ENCODE results near the gene ISOC2.

The ISOC2 gene

DNA sequence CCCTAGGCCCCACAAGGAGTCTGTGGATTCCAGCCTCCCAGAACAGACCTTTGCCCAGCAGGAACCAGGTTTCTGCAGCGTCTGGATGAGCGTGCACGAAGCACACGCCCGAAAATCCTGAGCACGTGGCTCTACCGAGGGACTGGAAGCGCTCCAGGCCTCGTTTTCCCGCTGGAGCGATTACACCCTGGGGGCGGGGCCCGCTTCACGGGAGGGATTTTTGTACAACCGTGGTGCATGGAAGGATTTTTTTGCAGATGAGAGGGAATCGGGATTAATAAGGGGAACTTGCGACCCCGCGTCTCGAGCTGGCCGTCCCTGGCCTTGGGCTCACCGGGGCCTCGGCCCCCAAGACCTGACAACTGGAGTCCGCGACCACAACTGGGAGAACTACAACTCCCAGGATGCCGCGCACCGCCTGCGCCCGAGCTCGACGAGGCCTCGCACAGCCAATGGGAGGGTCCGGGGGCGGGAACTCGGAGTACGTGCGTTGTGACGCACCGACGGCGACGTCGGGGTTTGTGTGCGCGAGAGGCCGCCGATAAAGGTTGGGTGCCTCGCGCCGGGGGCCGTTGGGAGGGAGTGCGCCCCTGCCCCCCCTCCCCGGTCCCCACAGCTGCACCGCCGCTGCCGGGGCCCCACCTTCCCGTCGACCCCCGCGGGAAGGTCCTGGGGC, 14.8 kb upstream of the ISOC2 start, which contains the start of gene ZNF628:
Gene ZNF628, plus strand, starts transcription at position 518 of the 676 bp plus-strand sequence. CDS start 3,294 bp downstream, outside the sequence.
- H3K4me3 Mint-ChIP-seq = peak within 1 kb of the TSS; percentile 89
- H3K27ac Mint-ChIP-seq = peak within 1 kb of the TSS; percentile 92
- H3K4me1 Mint-ChIP-seq = peaks cover 21% of the 10 kb centered on the region
- H3K36me3 Mint-ChIP-seq = peaks cover 12% of the 10 kb centered on the region
- no peaks in the 10 kb centered on the region for H3K27me3 Mint-ChIP-seq
- ATAC-seq (ENCODE audit: low read depth) (peak; percentile 91), DNase-seq (ENCODE audit: low spot score in 2 of 2) (peak; percentile 93 to 96)
- no peaks in the 10 kb centered on the region for H3K9me3 Mint-ChIP-seq

- Mint-ChIP-seq H3K27me3 (no peaks in the 10 kb centered on the region), H3K9me3 (no peaks in the 10 kb centered on the region), H3K36me3 (peaks cover 8% of the 10 kb centered on the region), H3K27ac (no peak overlapping the region), H3K4me3 (peak overlapping the region; percentile 43), H3K4me1 (peaks cover 17% of the 10 kb centered on the region)
- ATAC-seq (ENCODE audit: low read depth) (no peak), DNase-seq (ENCODE audit: low spot score in 2 of 2) (no peak)
Observed at GRCh38 chr19:55474269-55475265, 13.1 kb upstream of the ISOC2 start.

DNA sequence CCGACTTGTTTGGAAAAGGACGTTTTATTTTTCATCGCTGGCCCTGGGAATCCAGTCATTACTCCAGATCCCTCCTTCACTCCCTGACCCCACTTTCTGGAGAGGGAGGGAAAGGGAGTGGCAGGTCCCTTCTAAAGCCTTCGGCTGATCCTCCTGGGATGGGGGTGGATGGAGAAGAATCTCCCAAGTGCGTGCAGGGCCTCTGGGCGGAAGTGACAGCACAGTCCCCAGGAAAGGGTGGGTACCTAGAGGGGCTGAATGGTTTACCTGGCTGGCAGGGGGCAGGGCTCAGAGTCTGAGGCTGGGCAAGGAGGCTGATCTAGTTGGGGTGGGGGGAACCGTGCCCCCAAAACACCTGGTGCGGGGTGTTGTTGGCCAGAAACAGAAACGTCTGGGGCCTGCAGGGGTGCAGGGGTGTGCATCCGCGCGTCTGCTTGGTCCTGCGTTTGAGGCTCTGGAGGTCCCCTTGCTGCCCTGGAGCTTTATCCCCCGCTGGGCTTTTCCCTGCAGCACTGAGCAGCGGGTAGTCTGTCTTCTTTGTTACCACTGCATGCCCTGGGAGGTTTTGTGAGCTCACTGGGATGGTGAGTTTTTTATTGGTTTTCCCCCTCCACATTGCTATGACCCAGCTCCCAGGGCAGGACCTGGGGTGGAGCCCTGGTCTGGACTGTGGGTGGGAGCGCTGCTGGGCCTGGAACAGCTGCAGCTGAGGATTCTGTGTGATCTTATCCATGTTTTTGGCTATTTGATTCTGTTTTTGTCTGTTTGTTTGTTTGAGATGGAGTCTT, 12.0 kb upstream of the ISOC2 start:
- H3K36me3 Mint-ChIP-seq = no peaks in the 10 kb centered on the region
- ATAC-seq (ENCODE audit: low read depth) = no peak
- peaks cover 8% of the 10 kb centered on the region for H3K4me1 Mint-ChIP-seq
- H3K27ac Mint-ChIP-seq = no peak overlapping the region
- H3K27me3 Mint-ChIP-seq = no peaks in the 10 kb centered on the region
- no peak overlapping the region for H3K4me3 Mint-ChIP-seq
- H3K9me3 Mint-ChIP-seq = no peaks in the 10 kb centered on the region
- no peak for DNase-seq (ENCODE audit: low spot score in 2 of 2)

GRCh38 chr19:55472463-55472862, 11.0 kb upstream of the ISOC2 start:
- no peak for DNase-seq (ENCODE audit: low spot score in 2 of 2)
- Mint-ChIP-seq H3K4me3 (no peak overlapping the region), H3K27ac (no peak overlapping the region), H3K36me3 (no peaks in the 10 kb centered on the region), H3K9me3 (no peaks in the 10 kb centered on the region), H3K4me1 (peaks cover 3% of the 10 kb centered on the region), H3K27me3 (no peaks in the 10 kb centered on the region)
- no peak for ATAC-seq (ENCODE audit: low read depth)

GRCh38 chr19:55471266-55471665, 9.8 kb upstream of the ISOC2 start:
- Mint-ChIP-seq H3K4me3 (no peak overlapping the region), H3K9me3 (no peaks in the 10 kb centered on the region), H3K27me3 (no peaks in the 10 kb centered on the region)

GRCh38 chr19:55468054-55468393, 6.6 kb upstream of the ISOC2 start:
- peaks cover 4% of the 10 kb centered on the region for H3K4me1 Mint-ChIP-seq
- no peaks in the 10 kb centered on the region for H3K9me3 Mint-ChIP-seq
- peaks cover under 1% of the 10 kb centered on the region for H3K27me3 Mint-ChIP-seq
- DNase-seq (ENCODE audit: low spot score in 2 of 2) (no peak), ATAC-seq (ENCODE audit: low read depth) (no peak)
- no peak overlapping the region for H3K4me3 Mint-ChIP-seq
- H3K36me3 Mint-ChIP-seq = no peaks in the 10 kb centered on the region
- no peak overlapping the region for H3K27ac Mint-ChIP-seq

More at GRCh38 chr19:55471266-55471665, 9.8 kb upstream of the ISOC2 start:
- Mint-ChIP-seq H3K27ac (no peak overlapping the region), H3K4me1 (peaks cover 3% of the 10 kb centered on the region), H3K36me3 (no peaks in the 10 kb centered on the region)
- ATAC-seq (ENCODE audit: low read depth) = no peak
- DNase-seq (ENCODE audit: low spot score in 2 of 2) = no peak

DNA sequence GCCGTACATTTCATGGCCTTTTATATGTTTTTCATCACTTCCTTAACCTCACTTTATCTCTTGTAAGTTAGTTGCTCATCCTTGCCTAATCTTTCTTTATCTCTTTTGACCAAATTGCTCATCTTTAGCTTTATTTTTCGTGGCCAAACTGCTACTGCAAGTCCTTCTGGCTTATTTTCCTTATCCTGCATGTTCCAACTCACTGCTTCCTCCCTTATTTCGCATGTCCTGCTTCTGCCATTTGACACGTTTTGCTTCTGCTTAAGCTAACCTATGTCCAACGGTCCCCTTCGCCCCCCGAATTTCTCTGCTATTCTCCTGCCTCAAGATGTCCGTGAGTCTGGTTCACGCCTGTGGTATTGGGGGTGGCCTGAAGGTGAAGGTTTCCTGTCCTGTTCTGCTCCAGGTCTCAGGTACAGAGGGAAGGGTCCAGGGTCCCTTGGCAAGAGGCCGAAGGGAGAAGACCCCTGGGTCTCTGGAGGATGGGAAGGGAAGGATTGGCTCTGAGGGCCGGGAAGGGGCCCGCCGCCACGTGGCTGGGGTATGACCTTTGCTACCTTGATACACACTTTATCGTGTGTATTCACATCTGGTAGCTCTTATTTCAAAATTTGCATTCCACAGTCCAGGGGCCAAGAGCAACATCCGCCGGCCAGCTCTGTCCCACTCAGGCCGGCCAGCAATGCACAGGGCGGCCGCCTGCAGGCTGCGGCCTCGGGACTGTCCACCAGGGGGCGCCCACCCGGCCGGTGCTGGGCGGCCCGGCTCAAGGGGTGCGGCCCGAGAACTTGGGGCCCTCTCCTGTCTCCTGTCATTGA, 6.0 kb upstream of the ISOC2 start:
- peak; percentile 71 to 82 for DNase-seq (ENCODE audit: low spot score in 2 of 2)
- H3K27ac Mint-ChIP-seq = no peak overlapping the region
- H3K36me3 Mint-ChIP-seq = no peaks in the 10 kb centered on the region
- no peak overlapping the region for H3K4me3 Mint-ChIP-seq
- ATAC-seq (ENCODE audit: low read depth) = peak; percentile 97
- H3K27me3 Mint-ChIP-seq = peaks cover 2% of the 10 kb centered on the region
- no peaks in the 10 kb centered on the region for H3K9me3 Mint-ChIP-seq
- H3K4me1 Mint-ChIP-seq = peaks cover 6% of the 10 kb centered on the region

DNA sequence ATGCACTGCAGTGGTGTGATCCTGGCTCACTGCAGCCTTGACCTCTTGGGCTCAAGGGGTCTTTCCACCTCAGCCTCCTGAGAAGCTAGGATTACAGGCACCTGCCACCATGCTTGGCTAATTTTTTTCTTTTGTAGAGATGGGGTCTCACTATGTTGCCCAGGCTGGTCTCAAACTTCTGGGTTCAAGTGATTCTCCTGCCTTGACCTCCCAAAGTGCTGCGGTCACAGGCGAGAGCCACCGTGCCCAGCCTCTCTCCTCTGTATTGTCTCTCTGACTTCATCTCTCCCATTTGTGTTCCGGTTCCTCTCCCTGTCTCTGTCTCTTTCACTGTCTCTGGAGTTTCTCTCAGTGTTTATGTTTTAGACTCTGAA, 4.8 kb upstream of the ISOC2 start:
- Mint-ChIP-seq H3K27me3 (peaks cover 2% of the 10 kb centered on the region), H3K4me3 (no peak overlapping the region), H3K4me1 (peaks cover 12% of the 10 kb centered on the region), H3K9me3 (no peaks in the 10 kb centered on the region), H3K36me3 (no peaks in the 10 kb centered on the region), H3K27ac (peak overlapping the region; percentile 10)
- DNase-seq (ENCODE audit: low spot score in 2 of 2) (no peak), ATAC-seq (ENCODE audit: low read depth) (no peak)

GRCh38 chr19:55465460-55466240, 4.2 kb upstream of the ISOC2 start:
- H3K9me3 Mint-ChIP-seq = no peaks in the 10 kb centered on the region
- no peak overlapping the region for H3K27ac Mint-ChIP-seq
- DNase-seq (ENCODE audit: low spot score in 2 of 2) (no peak), ATAC-seq (ENCODE audit: low read depth) (no peak)
- H3K27me3 Mint-ChIP-seq = peaks cover 2% of the 10 kb centered on the region
- H3K4me1 Mint-ChIP-seq = peaks cover 16% of the 10 kb centered on the region
- no peaks in the 10 kb centered on the region for H3K36me3 Mint-ChIP-seq
- H3K4me3 Mint-ChIP-seq = no peak overlapping the region

DNA sequence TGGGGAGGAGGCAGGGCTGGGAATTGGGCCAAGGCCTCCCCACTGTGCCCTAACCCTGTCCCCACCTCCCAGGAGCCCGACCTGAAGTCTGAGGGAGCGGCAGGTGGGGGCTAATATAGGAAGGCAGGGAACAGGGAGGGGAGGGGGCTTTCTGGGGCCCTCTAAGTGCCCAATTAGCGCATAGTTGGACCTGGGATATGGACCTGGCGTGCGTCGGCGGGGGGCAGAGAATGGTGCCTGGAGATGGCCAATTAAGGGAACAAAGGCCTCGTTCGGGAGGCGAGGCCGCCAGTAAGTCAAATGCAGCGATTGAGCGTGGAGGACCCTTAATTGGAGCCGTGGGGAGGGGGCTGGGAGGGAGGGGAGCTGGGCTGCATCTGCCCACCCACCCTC, 3.2 kb upstream of the ISOC2 start, which contains the start of gene C19orf85:
Gene C19orf85, minus strand, starts transcription at position 90 of the 393 bp plus-strand sequence. CDS start 197 bp downstream, outside the sequence.
- peaks cover 21% of the 10 kb centered on the region for H3K4me1 Mint-ChIP-seq
- no peak for DNase-seq (ENCODE audit: low spot score in 2 of 2)
- H3K36me3 Mint-ChIP-seq = no peaks in the 10 kb centered on the region
- H3K27me3 Mint-ChIP-seq = peaks cover 2% of the 10 kb centered on the region
- no peaks in the 10 kb centered on the region for H3K9me3 Mint-ChIP-seq
- H3K4me3 Mint-ChIP-seq = no peak within 1 kb of the TSS
- ATAC-seq (ENCODE audit: low read depth) = no peak
- no peak within 1 kb of the TSS for H3K27ac Mint-ChIP-seq

DNA sequence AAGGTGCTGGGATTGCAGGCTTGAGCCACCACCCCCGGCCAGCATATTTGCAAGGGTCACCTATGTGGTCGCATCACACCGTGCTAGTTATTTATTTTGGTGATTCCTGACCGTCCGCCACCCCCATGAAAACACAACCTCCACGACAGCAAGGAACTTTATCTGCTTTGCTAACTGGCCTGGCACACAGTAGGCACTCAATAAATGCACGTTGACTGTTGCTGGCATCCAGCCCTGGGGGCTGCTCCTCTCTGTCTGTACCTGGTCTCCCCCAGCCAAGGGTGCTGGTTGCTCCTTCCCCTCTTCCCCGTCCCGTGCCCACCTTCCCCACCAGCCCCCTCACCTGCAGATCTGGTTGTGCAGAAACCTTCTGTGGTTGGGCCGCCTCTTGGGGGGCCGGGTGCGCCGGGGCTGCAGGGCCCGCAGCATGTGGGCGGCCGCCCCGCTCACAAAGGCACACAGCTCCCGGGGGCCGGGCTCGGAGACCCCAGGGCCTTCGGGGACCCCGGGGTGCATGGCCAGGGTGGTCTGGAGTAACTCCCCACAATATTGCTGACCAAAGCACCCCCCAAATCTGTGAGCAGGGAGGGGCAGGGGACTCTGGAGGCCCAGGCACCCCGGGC, 2.7 kb upstream of the ISOC2 start:
- Mint-ChIP-seq H3K27ac (no peak overlapping the region), H3K9me3 (no peaks in the 10 kb centered on the region), H3K4me1 (peaks cover 21% of the 10 kb centered on the region), H3K27me3 (peaks cover 2% of the 10 kb centered on the region), H3K36me3 (no peaks in the 10 kb centered on the region), H3K4me3 (no peak overlapping the region)
- no peak for ATAC-seq (ENCODE audit: low read depth)
- DNase-seq (ENCODE audit: low spot score in 2 of 2) = no peak

DNA sequence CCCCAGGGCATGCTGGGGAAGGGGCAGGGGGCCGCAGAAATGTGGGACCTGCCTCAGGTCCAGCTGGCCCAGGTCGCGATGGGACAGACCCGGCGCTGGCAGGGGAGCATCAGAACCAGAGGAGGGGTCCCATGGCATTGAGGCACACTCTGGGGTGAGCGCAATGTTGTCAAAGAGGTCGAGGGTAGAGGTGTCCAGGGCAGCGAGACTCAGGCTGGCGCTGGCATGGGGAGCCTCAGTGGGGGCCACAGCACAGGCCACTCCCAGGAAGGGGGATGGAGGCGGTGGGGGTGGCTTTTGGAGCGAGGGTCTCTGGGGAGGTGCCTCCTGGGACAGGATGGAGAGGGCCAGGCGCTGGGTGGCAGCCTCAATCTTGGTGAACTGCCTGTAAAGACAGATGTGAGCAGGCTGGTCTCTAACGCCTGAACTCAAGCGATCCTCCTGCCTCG, 2.2 kb upstream of the ISOC2 start:
- no peak for ATAC-seq (ENCODE audit: low read depth)
- no peak for DNase-seq (ENCODE audit: low spot score in 2 of 2)
- Mint-ChIP-seq H3K4me3 (no peak overlapping the region), H3K4me1 (peaks cover 21% of the 10 kb centered on the region), H3K36me3 (no peaks in the 10 kb centered on the region), H3K27ac (no peak overlapping the region), H3K9me3 (no peaks in the 10 kb centered on the region), H3K27me3 (peaks cover 2% of the 10 kb centered on the region)

Measured in memory B cell (primary cell).